CD4-positive, CD25-positive, alpha-beta regulatory T cell (primary cell): ENCODE measurements around the gene KRT34. TPM values are rescaled to one million over a fixed set of nuclear protein-coding genes. Genes with fewer than 3 reads are reported as not detected.

ENCODE experiments used
- ATAC-seq, 2 donors: fragments of 150-1000 bp; cut with Tn5 transposase; one replicate each; pipeline ENCODE4 v1.10.0; 2021; ENCODE audit warnings: low read depth in 2 of 2, moderate number of reproducible peaks in 2 of 2, moderate library complexity in 1 of 2
- DNase-seq, 3 donors: peaks; one replicate each; pipeline versions ENCODE4 v3.0.0 to v3.0.0-alpha.2; 2012 to 2022; ENCODE audit warnings: mixed read lengths in 1 of 3
- H3K27ac ChIP-seq: one replicate; pipeline ENCODE4 v1.7.0; 2013; ENCODE audit warnings: mild to moderate bottlenecking, low read length; ENCODE audit not compliant: insufficient read depth, poor library complexity, severe bottlenecking
- H3K27me3 ChIP-seq: one replicate; pipeline ENCODE4 v1.7.0; 2013; ENCODE audit warnings: low read length; ENCODE audit not compliant: control insufficient read depth, insufficient read depth
- H3K36me3 ChIP-seq: one replicate; pipeline ENCODE4 v1.7.0; 2013; ENCODE audit warnings: mild to moderate bottlenecking, low read length, moderate library complexity; ENCODE audit not compliant: control insufficient read depth, insufficient read depth
- H3K4me1 ChIP-seq: 2 replicates; pipeline ENCODE4 v1.7.0; 2013; ENCODE audit warnings: mild to moderate bottlenecking, low read length; ENCODE audit not compliant: insufficient read depth, control insufficient read depth, poor library complexity, severe bottlenecking
- H3K4me3 ChIP-seq: one replicate; pipeline ENCODE4 v1.7.0; 2013; ENCODE audit warnings: low read depth, mild to moderate bottlenecking, low read length, moderate library complexity
- H3K9me3 ChIP-seq, 2 experiments: 1 replicate in 1 of 2; 2 replicates in 1 of 2; pipeline ENCODE4 v1.7.0; 2013; ENCODE audit warnings: low read length in 2 of 2, mild to moderate bottlenecking in 1 of 2, moderate library complexity in 1 of 2; ENCODE audit not compliant: control insufficient read depth in 2 of 2
- H3K27ac Mint-ChIP-seq, 3 donors: one replicate each; pipeline ENCODE4 v1.8.0; 2020 to 2022; ENCODE audit warnings: mild to moderate bottlenecking in 3 of 3, mixed read lengths in 3 of 3, moderate library complexity in 2 of 3
- H3K27me3 Mint-ChIP-seq: one replicate; pipeline ENCODE4 v1.8.0; 2022; ENCODE audit warnings: mild to moderate bottlenecking, mixed read lengths
- H3K36me3 Mint-ChIP-seq: one replicate; pipeline ENCODE4 v1.8.0; 2020; ENCODE audit warnings: mixed read lengths
- H3K4me1 Mint-ChIP-seq, 4 donors: one replicate each; pipeline ENCODE4 v1.8.0; 2020 to 2022; ENCODE audit warnings: mixed read lengths in 4 of 4, mild to moderate bottlenecking in 1 of 4
- H3K4me3 Mint-ChIP-seq, 4 donors: one replicate each; pipeline ENCODE4 v1.8.0; 2020 to 2022; ENCODE audit warnings: mild to moderate bottlenecking in 4 of 4, mixed read lengths in 4 of 4, moderate library complexity in 3 of 4
- H3K9me3 Mint-ChIP-seq, 7 donors: one replicate each; pipeline ENCODE4 v1.8.0; 2020 to 2022; ENCODE audit warnings: mixed read lengths in 7 of 7, mild to moderate bottlenecking in 3 of 7, moderate library complexity in 2 of 7
- polyA plus RNA-seq, 4 donors: library from polyadenylated mRNA; unstranded; fragments of 300-500 nt; fragmentation: Illumina TruSeq; gene quantifications; one replicate each; pipeline ENCODE4 v1.2.3, GENCODE V29; 2021
- total RNA-seq: library from RNA; stranded (reverse); gene quantifications from one replicate; pipeline ENCODE4 v1.2.3, GENCODE V29; 2022

KRT34 gene
- total and polyA plus RNA-seq, 5 donors from 2014 or later: not detected

GRCh38 chr17:41413982-41414381, 31.9 kb upstream of the KRT34 start:
- Histone ChIP-seq H3K27ac (no peak overlapping the region), H3K27me3 (no peaks in the 10 kb centered on the region), H3K4me1 (no peaks in the 10 kb centered on the region), H3K9me3 (no peaks in the 10 kb centered on the region), H3K36me3 (no peaks in the 10 kb centered on the region), H3K4me3 (no peak overlapping the region)
- H3K36me3 Mint-ChIP-seq: no peaks in the 10 kb centered on the region
- H3K4me3 Mint-ChIP-seq: no peak overlapping the region
- DNase-seq (no peak), ATAC-seq (no peak)
- H3K27ac Mint-ChIP-seq: no peak overlapping the region
- peaks cover 0 to 3% (median 0%) of the 10 kb centered on the region in 7 donors for H3K9me3 Mint-ChIP-seq
- peaks cover 0 to 7% (median 3%) of the 10 kb centered on the region in 4 donors for H3K4me1 Mint-ChIP-seq
- H3K27me3 Mint-ChIP-seq: peaks cover 5% of the 10 kb centered on the region

- Histone ChIP-seq H3K27me3 (no peaks in the 10 kb centered on the region), H3K4me1 (no peaks in the 10 kb centered on the region), H3K4me3 (no peak overlapping the region), H3K9me3 (no peaks in the 10 kb centered on the region), H3K36me3 (no peaks in the 10 kb centered on the region), H3K27ac (no peak overlapping the region)
- no peak for ATAC-seq
- Mint-ChIP-seq H3K9me3 (peaks cover 0 to 3% (median 0%) of the 10 kb centered on the region in 7 donors), H3K27me3 (peaks cover 5% of the 10 kb centered on the region), H3K36me3 (no peaks in the 10 kb centered on the region), H3K4me1 (peaks cover 0 to 7% (median 3%) of the 10 kb centered on the region in 4 donors), H3K27ac (no peak overlapping the region), H3K4me3 (no peak overlapping the region)
- DNase-seq: no peak
These were observed 31.3 kb upstream of the KRT34 start for GRCh38 chr17:41413353-41413957.

DNA sequence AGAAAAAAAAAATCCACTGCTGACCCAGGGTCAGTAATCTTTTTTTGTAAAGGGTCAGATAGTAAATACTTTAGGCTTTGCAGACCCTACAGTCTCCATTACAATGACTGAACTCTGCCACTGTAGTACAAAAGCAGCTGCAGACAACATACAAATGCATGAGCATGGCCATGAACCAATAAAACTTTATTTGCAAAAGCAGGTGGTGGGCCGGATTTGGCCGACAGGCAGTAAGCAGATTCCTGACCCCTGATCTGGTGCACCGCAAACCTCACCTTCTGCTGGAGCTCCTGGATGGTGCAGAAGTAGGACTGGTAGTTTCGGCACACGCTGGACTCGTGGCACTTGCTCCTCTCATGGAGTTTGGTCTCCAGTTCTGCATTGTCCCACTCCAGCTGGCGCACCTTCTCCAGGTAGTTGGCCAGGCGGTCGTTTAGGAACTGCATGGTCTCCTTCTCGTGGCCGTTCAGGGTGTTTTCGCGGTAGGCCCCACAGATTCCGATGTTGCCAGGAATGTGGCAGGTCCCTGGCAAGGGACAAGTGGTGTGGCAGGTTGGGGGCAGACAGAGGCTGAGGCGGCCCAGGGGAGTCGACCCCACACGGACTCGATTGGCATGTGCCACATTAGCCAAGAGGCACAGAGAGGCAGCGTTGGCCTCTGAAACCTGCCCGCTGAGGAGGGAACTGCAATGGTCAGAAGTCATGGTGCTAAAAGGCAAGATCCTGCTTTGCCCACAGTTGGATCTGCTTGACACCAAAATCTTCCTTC, 29.1 kb upstream of the KRT34 start:
- Histone ChIP-seq H3K27me3 (no peaks in the 10 kb centered on the region), H3K4me3 (no peak overlapping the region), H3K27ac (no peak overlapping the region), H3K4me1 (no peaks in the 10 kb centered on the region), H3K9me3 (no peaks in the 10 kb centered on the region), H3K36me3 (no peaks in the 10 kb centered on the region)
- ATAC-seq (no peak), DNase-seq (no peak)
- Mint-ChIP-seq H3K36me3 (no peaks in the 10 kb centered on the region), H3K9me3 (peaks cover 0 to 1% (median 0%) of the 10 kb centered on the region in 7 donors), H3K27ac (no peak overlapping the region), H3K4me1 (no peaks in the 10 kb centered on the region), H3K4me3 (no peak overlapping the region), H3K27me3 (peaks cover 9% of the 10 kb centered on the region)

GRCh38 chr17:41407226-41407625, 25.1 kb upstream of the KRT34 start:
- Mint-ChIP-seq H3K4me1 (peaks cover 0 to 7% (median 2%) of the 10 kb centered on the region in 4 donors), H3K36me3 (no peaks in the 10 kb centered on the region), H3K27ac (no peak overlapping the region), H3K4me3 (no peak overlapping the region), H3K9me3 (peaks cover 0 to 1% (median 0%) of the 10 kb centered on the region in 7 donors), H3K27me3 (peaks cover 6% of the 10 kb centered on the region)
- H3K4me3 ChIP-seq: no peak overlapping the region
- no peaks in the 10 kb centered on the region for H3K4me1 ChIP-seq
- H3K27me3 ChIP-seq: no peaks in the 10 kb centered on the region
- no peak for ATAC-seq
- no peak for DNase-seq
- H3K36me3 ChIP-seq: no peaks in the 10 kb centered on the region
- no peak overlapping the region for H3K27ac ChIP-seq
- H3K9me3 ChIP-seq: no peaks in the 10 kb centered on the region

DNA sequence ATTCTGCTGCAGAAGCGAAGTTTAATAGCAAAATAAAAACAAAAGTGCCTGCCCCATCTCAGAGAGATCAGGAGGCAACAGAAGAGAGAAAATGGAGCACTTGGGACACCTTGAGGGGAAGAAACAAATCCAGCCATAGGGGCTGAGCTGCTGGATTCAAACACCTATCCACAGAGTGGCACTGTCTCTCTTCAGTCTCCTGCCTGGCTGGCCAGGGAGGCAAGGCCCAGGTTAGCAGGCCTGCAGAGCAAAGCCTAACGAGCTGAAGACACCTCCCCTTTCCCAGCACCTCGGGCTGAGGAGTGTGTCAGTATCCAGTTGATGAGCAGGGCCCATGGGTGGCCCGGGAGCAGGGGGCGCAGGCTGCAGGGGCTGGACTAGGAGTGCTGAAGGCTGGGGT, 24.1 kb upstream of the KRT34 start:
- no peak overlapping the region for H3K4me3 Mint-ChIP-seq
- Histone ChIP-seq H3K4me1 (no peaks in the 10 kb centered on the region), H3K36me3 (no peaks in the 10 kb centered on the region), H3K4me3 (no peak overlapping the region), H3K27me3 (no peaks in the 10 kb centered on the region), H3K27ac (no peak overlapping the region), H3K9me3 (no peaks in the 10 kb centered on the region)
- H3K27me3 Mint-ChIP-seq: peaks cover 8% of the 10 kb centered on the region
- no peak for DNase-seq
- peaks cover 0 to 7% (median 2%) of the 10 kb centered on the region in 4 donors for H3K4me1 Mint-ChIP-seq
- no peak for ATAC-seq
- no peaks in the 10 kb centered on the region for H3K9me3 Mint-ChIP-seq
- H3K36me3 Mint-ChIP-seq: no peaks in the 10 kb centered on the region
- H3K27ac Mint-ChIP-seq: no peak overlapping the region

GRCh38 chr17:41404024-41404671, 22.0 kb upstream of the KRT34 start:
- peak in 1 of 3 donors; percentile 15 for DNase-seq
- Mint-ChIP-seq H3K4me3 (no peak overlapping the region), H3K27ac (no peak overlapping the region), H3K4me1 (peaks cover 0 to 8% (median 3%) of the 10 kb centered on the region in 4 donors), H3K36me3 (no peaks in the 10 kb centered on the region), H3K27me3 (peaks cover 8% of the 10 kb centered on the region), H3K9me3 (no peaks in the 10 kb centered on the region)
- Histone ChIP-seq H3K36me3 (no peaks in the 10 kb centered on the region), H3K27ac (no peak overlapping the region), H3K4me3 (no peak overlapping the region), H3K27me3 (no peaks in the 10 kb centered on the region), H3K4me1 (no peaks in the 10 kb centered on the region), H3K9me3 (no peaks in the 10 kb centered on the region)
- peak in 1 of 2 donors; percentile 31 for ATAC-seq

GRCh38 chr17:41403404-41404023, 21.4 kb upstream of the KRT34 start:
- ATAC-seq (no peak), DNase-seq (no peak)
- Histone ChIP-seq H3K9me3 (no peaks in the 10 kb centered on the region), H3K4me1 (no peaks in the 10 kb centered on the region), H3K36me3 (no peaks in the 10 kb centered on the region), H3K4me3 (no peak overlapping the region), H3K27me3 (no peaks in the 10 kb centered on the region), H3K27ac (no peak overlapping the region)
- no peak overlapping the region for H3K27ac Mint-ChIP-seq
- peaks cover 0 to 9% (median 3%) of the 10 kb centered on the region in 4 donors for H3K4me1 Mint-ChIP-seq
- H3K9me3 Mint-ChIP-seq: no peaks in the 10 kb centered on the region
- H3K4me3 Mint-ChIP-seq: no peak overlapping the region
- no peaks in the 10 kb centered on the region for H3K36me3 Mint-ChIP-seq
- H3K27me3 Mint-ChIP-seq: peaks cover 8% of the 10 kb centered on the region
